Brain microvascular endothelial cell (primary cell): ENCODE measurements around the gene ETFBKMT.
"Not testable (repeated sequence)": the region's sequence is repeated elsewhere in the genome, so short reads cannot be mapped to it uniquely, and the experiment has no call there.

Experiments
- DNase-seq: peaks from one replicate; pipeline ENCODE4 v3.0.0-alpha.2; 2020
- H3K27ac ChIP-seq: fragments of 250-450 bp; sonication (Bioruptor Pico); 2 replicates; pipeline ENCODE4 v1.5.1; 2020; ENCODE audit warnings: mild to moderate bottlenecking, moderate library complexity
- H3K27me3 ChIP-seq: fragments of 250-450 bp; sonication (Bioruptor Pico); replicated peaks from 2 replicates; pipeline ENCODE4 v1.5.1; 2020; ENCODE audit warnings: mild to moderate bottlenecking
- H3K36me3 ChIP-seq: fragments of 250-450 bp; sonication (Bioruptor Pico); replicated peaks from 2 replicates; pipeline ENCODE4 v1.5.1; 2020; ENCODE audit warnings: mild to moderate bottlenecking
- H3K4me3 ChIP-seq: 2 replicates; pipeline ENCODE4 v1.5.1; 2011; ENCODE audit warnings: low read depth, mild to moderate bottlenecking, control low read depth, low read length, moderate library complexity
- CTCF ChIP-seq: IDR thresholded peaks from 2 replicates; pipeline ENCODE4 v1.5.1; 2011; ENCODE audit warnings: low read depth, mild to moderate bottlenecking, moderate library complexity, low read length, control low read depth, inconsistent platforms; ENCODE audit errors: missing control alignments
- in situ Hi-C: cut with HindIII; loops from 2 replicates; pipeline ENCODE4 v1.10.0; 2017; ENCODE audit warnings: low sequenced_read_pairs, low pct_ligation_motif_present

ETFBKMT gene

GRCh38 chr12:31710021-31710818 lies 50.7 kb downstream of the ETFBKMT start:
- H3K4me3 ChIP-seq = no peak overlapping the region
- no peak overlapping the region for H3K27ac ChIP-seq
- no peak for DNase-seq
- in situ Hi-C loops = no loop called here
- no peaks in the 10 kb centered on the region for H3K27me3 ChIP-seq
- no peaks in the 10 kb centered on the region for H3K36me3 ChIP-seq
- no peak for TF ChIP-seq CTCF

GRCh38 chr12:31712877-31713276 lies 53.4 kb downstream of the ETFBKMT start:
- no peak for DNase-seq
- Histone ChIP-seq H3K27ac (no peak overlapping the region), H3K4me3 (no peak overlapping the region), H3K27me3 (no peaks in the 10 kb centered on the region), H3K36me3 (no peaks in the 10 kb centered on the region)
- no peak for TF ChIP-seq CTCF
- in situ Hi-C loops = no loop called here

DNA sequence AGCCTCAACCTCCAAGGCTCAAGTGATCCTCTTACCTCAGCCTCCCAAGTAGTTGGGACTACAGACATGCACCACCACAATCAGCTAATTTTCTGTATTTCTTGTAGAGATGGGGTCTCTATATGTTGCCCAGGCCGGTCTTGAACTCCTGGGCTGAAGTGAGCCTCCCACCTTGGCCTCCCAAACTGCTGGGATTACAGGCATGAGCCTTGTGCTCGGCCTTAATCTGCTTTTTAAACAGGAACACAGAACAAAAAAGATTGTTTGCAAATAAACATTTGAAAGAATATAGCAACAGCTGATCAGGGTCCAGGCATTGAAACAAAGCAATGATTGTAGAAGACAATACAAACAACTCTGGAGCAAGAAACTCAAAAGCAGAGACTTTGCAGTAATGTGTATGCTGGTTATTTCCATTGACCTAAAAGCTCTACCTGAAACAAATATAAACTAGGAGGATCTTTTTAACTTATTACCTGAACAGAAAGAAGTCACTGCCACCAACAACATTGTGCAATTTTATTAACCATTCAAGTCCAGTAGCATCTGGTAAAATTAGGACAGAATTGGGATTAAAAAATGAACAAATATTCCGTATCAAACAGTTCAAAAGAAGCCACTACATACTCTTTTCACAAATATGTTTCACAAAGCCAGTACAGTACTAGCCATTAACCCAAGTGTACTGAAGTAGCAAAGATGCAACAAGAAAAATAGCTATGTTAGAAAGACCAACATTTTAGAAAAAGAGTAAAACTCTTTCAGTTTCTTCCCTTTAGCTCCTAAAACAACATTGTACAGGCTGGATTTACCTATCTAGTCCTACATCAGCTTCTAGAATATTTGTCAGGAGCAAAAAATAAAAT lies 55.2 kb downstream of the ETFBKMT start:
- in situ Hi-C loops = no loop called here
- no peak for DNase-seq
- H3K27me3 ChIP-seq = no peaks in the 10 kb centered on the region
- H3K36me3 ChIP-seq = no peaks in the 10 kb centered on the region
- no peak overlapping the region for H3K4me3 ChIP-seq
- no peak for TF ChIP-seq CTCF
- H3K27ac ChIP-seq = no peak overlapping the region

GRCh38 chr12:31715283-31715825 lies 55.9 kb downstream of the ETFBKMT start:
- no peaks in the 10 kb centered on the region for H3K36me3 ChIP-seq
- H3K4me3 ChIP-seq = no peak overlapping the region
- no peak for DNase-seq
- H3K27me3 ChIP-seq = no peaks in the 10 kb centered on the region
- in situ Hi-C loops = no loop called here
- TF ChIP-seq CTCF = no peak
- H3K27ac ChIP-seq = peak overlapping the region; percentile 12

DNA sequence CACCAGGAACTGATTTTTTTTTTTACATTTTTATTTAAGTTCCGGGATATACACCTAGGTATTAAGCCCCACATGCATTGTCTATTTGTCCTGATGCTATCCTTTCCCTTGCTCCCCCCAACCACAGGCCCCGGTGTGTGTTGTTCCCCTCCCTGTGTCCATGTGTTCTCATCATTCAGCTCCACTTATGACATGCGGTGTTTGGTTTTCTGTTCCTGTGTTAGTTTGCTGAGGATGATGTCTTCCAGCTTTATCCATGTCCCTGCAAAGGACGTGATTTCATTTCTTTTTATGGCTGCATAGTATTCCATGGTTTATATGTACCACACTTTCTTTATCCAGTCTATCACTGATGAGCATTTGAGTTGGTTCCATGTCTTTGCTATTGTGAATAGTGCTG lies 57.5 kb downstream of the ETFBKMT start:
- H3K4me3 ChIP-seq, H3K27ac ChIP-seq, H3K27me3 ChIP-seq, H3K36me3 ChIP-seq, DNase-seq, in situ Hi-C loops: not testable (repeated sequence)

GRCh38 chr12:31718542-31719198 lies 59.2 kb downstream of the ETFBKMT start:
- H3K36me3 ChIP-seq, H3K27me3 ChIP-seq: not testable (repeated sequence)

More at GRCh38 chr12:31718542-31719198, 59.2 kb downstream of the ETFBKMT start:
- H3K4me3 ChIP-seq, H3K27ac ChIP-seq, DNase-seq, in situ Hi-C loops: not testable (repeated sequence)
